ENCODE results near the gene POGLUT3.

The POGLUT3 gene

GRCh38 chr11:108453207-108453835, 44.9 kb downstream of the POGLUT3 start:
- DNase-seq (ENCODE audit: low read depth), result no peak

More at GRCh38 chr11:108453207-108453835, 44.9 kb downstream of the POGLUT3 start:
- H3K4me3 ChIP-seq (ENCODE audit: low read depth, low read length), result no peak overlapping the region
